Skeletal muscle cell (primary cell): Measurements from ENCODE around the gene SARS1.

ENCODE experiments used
- DNase-seq: peaks from one replicate; pipeline ENCODE4 v3.0.0-alpha.2; 2010; ENCODE audit warnings: low read depth
- H3K4me3 ChIP-seq: 2 replicates; pipeline ENCODE4 v1.5.1; 2011; ENCODE audit warnings: low read depth, mild to moderate bottlenecking, control low read depth, low read length, moderate library complexity

Gene SARS1

DNA sequence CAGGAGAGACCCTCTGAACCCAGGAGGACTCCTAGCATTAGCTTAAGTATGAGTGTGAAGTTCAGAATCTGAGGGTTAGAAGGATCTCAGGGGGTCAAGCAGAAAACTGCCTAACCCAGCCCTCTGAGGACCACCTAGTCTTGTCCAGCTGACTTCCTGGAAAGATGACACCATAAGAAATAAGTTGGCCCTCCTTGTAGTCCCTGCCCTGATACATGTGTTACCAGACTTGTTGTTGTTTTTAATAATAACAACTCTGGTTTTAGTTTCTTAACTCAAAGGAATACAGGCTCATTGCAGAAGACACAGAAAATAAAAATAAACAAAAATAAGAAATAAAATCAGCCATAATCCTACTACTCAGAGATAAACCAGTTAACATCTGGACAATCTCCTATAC lies 21.8 kb upstream of the SARS1 start:
- H3K4me3 ChIP-seq: no peak overlapping the region
- no peak for DNase-seq

DNA sequence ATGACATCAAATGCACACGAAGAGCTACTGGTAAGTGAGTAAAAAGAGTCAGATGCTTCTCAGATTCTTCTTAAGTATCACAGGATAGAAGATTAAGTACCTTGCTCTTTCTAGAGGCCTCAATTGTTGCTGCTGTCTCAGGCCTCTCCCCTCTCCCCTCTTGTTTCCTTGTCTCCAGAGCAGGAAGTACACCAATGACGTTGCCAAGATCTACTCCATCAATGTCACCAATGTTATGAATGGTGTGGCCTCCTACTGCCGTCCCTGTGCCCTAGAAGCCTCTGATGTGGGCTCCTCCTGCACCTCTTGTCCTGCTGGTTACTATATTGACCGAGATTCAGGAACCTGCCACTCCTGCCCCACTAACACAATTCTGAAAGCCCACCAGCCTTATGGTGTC lies 21.3 kb upstream of the SARS1 start:
- no peak for DNase-seq
- no peak overlapping the region for H3K4me3 ChIP-seq

DNA sequence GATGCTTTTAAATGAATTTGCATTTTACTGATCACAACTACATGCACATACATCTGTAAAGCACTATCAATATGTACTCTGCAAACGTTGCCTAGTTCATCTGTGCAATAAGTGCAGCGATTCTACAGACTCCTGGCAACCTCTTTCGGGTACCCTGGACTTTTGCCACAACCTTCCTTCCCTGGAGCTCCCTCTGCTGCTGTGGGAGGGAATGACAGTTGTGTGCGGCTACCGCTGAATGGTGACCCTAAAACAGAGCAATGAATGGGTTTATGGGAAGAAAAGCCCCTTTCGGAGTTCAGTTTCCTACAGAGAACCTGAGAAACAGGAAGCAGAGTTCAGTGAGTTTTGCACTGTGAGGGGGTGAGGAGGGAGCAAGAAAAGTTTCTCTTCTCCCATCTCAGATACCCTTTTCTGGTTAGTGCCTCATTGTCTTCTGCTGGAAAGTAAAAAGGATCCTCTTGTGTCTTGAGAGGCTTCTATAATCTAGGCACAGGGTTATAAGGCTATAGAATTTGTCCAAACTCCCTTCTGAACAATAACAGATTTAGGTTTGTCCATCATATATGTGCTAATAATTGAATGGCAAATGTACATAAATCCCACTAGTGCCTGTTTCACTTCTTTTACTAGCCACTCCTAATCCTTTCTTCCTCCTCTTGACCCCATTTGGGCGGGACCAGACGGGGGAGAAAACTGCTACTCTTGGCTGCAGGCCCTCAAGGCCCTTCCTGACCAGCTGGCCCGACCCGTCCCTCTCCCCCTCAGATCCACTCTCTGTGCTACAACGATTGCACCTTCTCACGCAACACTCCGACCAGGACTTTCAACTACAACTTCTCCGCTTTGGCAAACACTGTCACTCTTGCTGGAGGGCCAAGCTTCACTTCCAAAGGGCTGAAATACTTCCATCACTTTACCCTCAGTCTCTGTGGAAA lies 19.8 kb upstream of the SARS1 start:
- H3K4me3 ChIP-seq: no peak overlapping the region
- DNase-seq: no peak

DNA sequence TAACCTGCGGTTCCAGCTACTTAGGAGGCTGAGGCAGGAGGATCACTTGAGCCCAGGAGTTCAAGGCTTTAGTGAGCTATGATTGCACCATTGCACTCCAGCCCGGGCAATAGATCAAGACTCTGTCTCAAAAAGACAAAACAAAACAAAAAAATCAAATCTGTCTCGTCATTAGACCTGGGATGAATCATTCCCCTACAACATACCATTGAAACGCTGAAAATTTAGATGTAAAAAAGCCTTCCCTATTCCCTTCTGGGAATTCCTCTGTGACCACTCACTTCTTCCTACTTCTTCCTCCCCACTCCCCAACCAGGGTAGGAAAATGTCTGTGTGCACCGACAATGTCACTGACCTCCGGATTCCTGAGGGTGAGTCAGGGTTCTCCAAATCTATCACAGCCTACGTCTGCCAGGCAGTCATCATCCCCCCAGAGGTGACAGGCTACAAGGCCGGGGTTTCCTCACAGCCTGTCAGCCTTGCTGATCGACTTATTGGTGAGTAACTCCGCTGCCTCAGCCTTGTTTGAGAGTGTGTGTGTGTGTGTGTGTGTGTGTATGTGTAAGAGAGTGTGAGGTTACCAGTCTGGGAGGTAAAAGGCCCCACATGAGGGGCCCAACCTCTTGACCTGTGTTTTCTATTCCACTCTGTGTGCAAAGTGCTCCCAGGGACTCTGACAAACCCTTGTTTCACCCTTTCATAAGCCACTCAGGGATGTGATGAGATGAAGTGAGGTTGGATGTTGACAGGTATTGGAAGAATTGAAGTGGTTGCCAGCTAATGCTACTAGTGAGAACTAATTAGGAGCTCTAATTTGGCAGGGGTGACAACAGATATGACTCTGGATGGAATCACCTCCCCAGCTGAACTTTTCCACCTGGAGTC lies 16.3 kb upstream of the SARS1 start:
- peak; percentile 99 for DNase-seq
- H3K4me3 ChIP-seq: no peak overlapping the region

DNA sequence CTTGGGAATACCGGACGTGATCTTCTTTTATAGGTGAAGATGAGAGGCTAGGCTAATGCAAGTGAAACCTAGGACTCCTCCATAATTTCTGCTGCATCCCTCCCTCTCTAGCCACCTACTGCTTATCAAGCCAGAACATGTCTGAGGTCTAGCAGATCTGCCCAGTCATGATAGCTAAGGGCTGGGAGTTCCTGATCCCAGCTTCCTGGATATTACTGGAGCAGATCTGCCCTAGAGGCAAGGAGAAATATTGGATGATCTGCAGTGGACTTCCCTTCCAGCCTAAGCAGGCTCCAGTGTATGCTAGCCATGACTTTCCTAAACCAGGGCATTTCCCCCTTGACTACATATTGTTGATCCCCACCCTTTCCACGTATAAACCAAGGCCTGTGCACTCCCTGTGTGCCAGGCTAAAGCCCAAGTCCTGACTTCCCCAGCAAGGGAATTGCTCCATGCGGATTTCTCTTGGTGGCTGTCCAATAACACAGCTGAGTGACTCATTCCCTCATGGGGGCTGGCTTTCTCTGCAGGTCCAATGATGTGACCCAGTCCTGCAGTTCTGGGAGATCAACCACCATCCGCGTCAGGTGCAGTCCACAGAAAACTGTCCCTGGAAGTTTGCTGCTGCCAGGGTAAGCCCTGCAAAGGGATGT lies 15.5 kb upstream of the SARS1 start:
- H3K4me3 ChIP-seq: no peak overlapping the region
- DNase-seq: peak; percentile 52

DNA sequence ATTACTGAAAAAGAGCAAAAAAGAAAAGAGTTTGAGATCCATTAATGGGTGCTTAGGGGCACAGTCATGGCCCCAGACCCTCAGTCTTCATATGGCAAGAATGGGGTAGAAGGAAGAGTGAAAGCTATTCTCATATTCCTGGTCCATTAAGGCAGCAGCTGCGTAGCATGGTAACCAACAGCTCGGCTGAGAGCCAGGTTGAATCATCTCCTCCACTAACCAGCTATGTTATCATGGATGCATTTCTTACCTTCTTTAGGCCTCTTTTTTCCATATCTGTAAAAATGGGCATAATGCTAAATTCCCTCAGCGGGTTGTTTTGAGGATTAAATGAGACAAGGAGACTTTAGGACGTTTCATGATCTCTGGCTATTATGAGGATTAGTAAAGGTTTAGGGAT lies 15.0 kb upstream of the SARS1 start:
- DNase-seq: no peak

DNA sequence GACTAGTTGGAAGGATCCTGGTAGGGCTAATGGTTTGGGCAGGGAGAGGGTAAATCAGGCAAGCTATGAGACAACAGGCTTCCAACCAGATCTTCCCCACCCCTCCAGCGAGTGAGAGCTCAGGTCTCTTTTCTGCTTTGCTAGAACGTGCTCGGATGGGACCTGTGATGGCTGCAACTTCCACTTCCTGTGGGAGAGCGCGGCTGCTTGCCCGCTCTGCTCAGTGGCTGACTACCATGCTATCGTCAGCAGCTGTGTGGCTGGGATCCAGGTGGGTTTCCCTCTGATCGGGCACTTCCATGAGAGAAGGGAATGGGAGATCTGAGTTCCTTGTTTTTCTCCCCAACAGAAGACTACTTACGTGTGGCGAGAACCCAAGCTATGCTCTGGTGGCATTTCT lies 14.0 kb upstream of the SARS1 start:
- H3K4me3 ChIP-seq: no peak overlapping the region
- DNase-seq: no peak

More for the DNA sequence above, 15.0 kb upstream of the SARS1 start:
- H3K4me3 ChIP-seq: no peak overlapping the region

DNA sequence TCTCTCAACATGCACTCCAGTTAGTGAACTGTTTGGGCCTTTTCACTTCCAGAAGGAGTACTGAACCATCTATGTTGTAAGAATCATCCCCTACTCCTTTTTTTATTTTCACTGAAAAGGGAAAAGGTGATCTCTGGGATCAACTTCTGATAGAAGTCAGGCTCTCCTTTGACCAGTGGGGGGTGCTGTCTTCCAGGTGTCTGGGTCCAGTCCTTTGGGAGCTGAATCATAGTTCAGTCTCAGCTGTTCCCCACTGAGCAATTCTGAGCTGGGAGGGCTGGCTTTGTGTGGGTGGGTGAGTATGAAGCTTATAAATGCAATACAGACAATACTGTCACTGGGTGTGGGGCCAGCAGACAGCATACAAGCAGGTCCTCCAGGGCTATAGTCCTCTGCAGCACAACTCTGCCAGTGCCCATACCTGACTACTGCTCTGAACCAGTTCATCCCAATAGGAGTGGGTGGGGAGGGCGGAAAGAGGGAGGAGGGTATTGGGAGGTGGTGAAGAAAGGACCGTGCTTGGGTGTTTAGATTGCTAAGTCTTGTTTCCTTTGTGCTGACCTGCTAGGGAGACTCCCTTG lies 12.5 kb upstream of the SARS1 start:
- no peak overlapping the region for H3K4me3 ChIP-seq
- DNase-seq: peak; percentile 87

DNA sequence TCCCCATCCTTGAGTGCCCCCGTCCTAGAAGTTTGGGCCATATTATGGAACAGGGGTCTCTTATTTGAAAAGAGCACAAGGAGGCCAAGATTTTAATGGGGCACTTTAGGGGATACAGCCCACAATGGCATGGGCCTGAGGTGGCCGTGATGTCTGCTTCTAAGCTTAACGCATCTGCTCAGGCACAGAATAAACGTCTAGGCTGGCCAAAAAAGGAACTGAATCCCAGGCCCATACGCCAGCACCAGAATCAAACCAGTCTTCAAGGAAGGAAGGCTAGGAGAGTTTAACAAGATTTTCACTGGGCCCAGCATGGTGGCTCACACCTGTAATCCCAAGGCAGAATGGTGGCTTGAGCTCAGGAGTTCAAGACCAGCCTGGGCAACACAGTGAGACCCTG lies 9.2 kb upstream of the SARS1 start:
- no peak for DNase-seq

DNA sequence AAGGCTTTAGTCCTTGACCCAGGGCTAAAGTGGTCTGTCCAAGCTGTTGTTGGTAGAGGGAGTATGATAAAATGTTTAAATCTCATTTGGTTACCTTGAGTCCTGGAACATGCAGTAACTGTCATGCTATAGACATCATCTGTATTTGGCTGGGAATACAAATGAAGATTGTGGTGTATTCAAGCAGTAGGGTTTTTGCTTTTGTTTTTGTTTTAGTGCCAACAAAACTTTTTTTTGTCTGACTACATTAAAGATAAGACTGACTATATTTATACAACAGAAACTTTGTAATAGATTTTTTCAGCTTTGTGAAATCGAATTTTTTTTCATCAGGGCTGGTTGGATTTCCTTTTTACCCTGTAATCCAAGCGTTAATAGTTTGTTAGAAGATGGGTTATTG lies 7.4 kb upstream of the SARS1 start:
- DNase-seq: no peak
- H3K4me3 ChIP-seq: no peak overlapping the region

More for the DNA sequence above, 9.2 kb upstream of the SARS1 start:
- H3K4me3 ChIP-seq: no peak overlapping the region

DNA sequence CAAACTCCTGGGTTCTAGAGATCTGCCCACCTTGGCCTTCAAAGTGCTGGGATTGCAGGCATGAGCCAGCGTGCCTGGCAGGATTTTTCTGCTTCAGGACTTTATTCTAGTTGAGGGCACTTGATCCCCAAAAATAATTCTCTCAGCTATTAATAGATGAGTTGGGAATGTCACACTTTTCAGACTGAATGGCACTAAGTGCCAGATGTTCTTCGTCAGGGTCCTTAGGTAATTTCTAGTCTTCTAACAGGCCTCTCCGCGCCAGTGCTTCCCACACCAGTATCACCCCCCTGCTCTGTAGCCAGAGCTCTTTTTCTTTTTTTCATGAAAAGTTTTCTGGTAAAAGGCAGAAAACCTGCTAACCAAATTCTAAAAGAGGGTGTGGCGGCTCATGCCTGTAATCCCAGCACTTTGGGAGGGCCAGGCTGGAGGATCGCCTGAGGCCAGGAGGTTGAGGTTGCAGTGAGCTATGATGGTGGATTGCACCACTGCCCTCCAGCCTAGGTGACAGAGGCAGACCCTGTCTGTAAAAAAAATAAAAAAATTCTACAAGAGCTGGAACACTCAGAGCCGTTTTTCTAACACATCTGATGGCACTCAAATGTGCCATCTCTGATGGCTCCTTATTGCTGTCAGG lies 6.1 kb upstream of the SARS1 start:
- DNase-seq: no peak
- H3K4me3 ChIP-seq: no peak overlapping the region

DNA sequence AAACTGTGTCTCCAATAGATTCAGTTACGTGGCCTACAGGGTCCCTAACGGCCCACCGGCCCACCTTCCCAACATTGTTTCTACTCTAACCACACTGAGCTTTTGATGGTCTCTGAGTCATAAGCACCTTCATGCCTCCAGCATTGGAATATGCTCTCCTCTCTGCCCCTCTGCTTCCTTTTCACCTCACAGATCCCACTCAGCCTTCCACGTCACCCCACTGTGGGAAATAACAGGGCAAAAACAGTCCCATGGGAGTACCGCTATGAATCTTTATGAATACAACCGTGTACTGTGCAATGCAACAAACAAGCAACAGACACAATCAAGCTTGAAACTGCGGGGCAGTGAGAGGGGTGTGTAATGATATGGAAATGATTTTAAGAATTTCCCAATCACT lies 5.3 kb upstream of the SARS1 start:
- no peak for DNase-seq

DNA sequence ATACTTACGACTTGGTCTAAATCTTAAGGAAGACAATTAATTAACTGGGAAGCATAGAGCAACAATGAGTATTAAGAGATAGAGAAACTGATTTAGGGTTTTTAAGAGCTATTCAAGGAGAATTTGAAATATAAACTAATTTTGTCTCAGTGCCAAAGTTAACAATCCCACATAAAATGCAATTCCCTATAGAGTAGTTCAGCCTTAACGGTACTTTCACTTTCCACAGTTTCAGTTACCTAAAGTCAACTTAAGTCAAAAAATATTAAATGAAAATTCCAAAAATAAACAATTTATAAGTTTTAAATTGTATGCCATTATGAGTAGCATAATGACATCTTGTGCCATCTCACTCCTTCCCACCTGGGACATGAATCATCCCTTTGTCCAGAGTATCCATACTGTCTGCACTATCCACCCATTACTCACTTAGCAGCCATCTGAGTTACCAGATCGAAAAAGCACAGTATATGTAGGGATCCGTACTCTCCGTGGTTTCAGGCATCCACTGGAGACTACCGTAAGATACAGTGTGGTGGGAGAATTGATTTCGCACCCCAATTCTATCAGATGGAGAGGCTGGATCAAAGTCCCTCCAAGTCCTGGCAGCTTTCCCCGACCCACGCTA lies 4.8 kb upstream of the SARS1 start:
- DNase-seq: no peak
- no peak overlapping the region for H3K4me3 ChIP-seq

More for the DNA sequence above, 5.3 kb upstream of the SARS1 start:
- no peak overlapping the region for H3K4me3 ChIP-seq

DNA sequence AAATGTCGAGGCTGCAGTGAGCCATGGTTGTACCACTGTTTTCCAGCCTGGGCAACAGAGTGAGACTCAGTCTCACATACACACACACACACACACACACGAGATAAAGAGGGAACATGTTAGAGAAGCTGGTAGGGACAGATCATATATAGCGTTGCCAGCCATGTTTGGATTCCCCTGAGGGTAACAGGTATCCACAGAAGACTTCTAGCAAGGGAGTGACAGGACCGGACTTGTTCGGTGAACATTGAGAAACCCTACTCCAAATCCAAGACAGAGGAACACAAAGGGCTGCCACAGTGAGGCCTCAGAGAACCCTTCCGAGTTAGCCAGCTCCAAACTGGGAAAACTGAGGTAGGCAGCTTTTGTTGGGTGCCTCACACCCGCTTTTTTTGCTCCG lies 3.7 kb upstream of the SARS1 start:
- no peak overlapping the region for H3K4me3 ChIP-seq

DNA sequence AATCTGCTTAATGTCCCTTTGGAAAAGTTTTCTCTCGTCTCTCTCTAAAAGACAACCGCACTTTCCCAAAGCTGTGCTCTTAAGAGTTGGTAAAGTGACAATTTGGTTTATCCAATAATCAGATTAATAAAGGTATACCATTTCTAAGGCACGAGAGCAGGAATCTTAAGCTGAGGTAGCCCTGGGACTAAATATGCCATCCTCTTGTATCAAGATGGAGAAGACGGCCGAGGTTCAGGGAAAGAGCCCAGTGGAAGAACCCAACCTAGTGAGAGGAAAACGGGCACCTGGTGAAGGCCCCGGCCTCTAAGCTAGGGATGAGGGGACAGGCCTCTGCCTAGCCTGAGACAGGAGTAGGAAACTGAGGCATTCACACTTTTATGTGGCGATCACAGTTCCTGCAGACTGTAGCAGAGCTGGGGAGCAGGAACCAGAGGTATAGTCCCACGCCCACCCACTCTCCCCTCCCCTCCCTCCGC lies 334 bp upstream of the SARS1 start:
- peak overlapping the region; percentile 93 for H3K4me3 ChIP-seq
- no peak for DNase-seq

More for the DNA sequence above, 3.7 kb upstream of the SARS1 start:
- DNase-seq: no peak

DNA sequence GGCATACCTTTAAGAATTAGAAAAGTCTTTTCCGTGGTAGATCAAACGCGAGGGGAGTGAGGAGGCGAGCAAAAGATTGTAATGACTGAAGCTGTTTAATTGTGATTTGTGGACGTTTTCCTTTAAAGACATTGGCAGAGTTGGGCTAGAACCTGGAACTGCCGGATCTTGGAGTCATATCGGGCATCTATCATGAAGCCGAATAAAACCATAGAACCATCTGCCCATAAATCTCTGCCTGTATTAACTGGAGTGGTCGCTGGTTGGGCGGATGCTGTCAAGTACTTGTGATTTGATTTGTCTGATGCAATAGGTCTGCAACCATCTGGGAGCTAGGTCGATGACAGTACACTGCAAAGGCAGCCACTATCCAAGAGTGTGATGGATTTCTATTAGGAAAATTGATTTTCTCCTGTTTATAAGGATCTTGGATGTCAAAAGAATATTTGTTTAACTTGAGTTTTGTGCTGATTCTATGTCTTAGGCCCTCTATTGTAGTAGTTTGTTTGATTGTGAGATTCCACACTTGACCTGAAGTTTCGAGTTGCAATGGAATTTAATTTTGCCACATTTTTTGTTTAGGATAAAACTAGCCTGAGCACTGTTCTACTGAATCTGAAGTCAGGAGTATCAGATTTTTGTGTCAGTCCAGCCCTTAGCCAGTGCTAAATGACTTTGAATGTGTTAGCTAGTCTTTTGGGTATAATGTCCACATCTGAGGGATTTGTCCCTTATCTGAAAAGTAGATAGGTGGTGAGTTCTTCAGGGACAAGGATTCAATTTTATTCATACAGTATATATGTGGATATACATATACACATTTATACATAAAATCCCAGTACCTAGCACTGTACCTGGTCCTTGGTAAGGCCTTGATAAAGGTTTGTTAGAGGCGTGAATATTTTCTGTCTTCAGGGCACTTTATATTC lies 1.2 kb downstream of the SARS1 start:
- H3K4me3 ChIP-seq: peak overlapping the region; percentile 93
- peak; percentile 85 for DNase-seq

DNA sequence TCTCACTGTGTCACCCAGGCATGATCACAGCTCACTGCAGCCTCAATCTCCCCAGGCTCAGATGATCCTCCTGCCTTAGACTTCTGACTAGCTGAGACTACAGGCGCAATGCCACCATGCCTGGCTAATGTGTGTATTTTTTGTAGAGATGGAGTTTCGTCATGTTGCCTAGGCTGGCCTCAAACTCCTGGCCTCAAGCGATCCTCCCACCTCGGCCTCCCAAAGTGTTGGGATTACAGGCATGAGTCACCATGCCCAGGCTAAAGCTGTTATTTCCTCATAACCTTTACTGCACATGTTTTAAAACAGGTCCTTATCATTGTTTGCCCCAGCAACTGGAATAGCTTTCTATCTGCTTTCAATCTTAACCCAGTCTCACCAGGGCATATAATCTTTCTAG lies 2.9 kb downstream of the SARS1 start:
- no peak overlapping the region for H3K4me3 ChIP-seq
- DNase-seq: no peak

DNA sequence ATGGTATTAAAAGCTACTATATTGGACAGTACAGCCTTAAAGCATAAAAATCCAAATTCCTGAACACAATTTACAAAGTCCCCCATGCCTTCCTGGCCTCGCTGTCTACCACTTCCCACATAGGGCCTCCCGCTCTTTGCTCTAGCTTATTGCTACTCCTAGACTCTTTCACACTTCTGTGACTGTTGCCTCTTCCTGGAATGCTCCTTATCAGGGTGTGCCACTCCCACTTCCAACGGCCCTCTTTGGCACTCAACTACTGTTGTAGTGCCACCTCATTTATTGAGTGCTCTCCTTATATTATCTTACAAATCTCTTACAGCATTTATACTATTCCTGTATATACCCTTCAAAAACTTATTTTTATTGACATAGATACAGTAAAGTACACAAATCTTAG lies 4.8 kb downstream of the SARS1 start:
- DNase-seq: no peak

More for the DNA sequence above, 4.8 kb downstream of the SARS1 start:
- no peak overlapping the region for H3K4me3 ChIP-seq
